ENCODE results near the gene UCN2.
"Not testable (repeated sequence)": the region's sequence is repeated elsewhere in the genome, so short reads cannot be mapped to it uniquely, and the experiment has no call there.

UCN2 gene

GRCh38 chr3:48561045-48561736 lies 2.4 kb downstream of the UCN2 start:
- no peak for DNase-seq (ENCODE audit: low spot score)

- no peak for DNase-seq (ENCODE audit: low spot score)
These were observed 2.9 kb downstream of the UCN2 start for GRCh38 chr3:48560648-48561018.

GRCh38 chr3:48558493-48559134 lies 5.0 kb downstream of the UCN2 start:
- no peak for DNase-seq (ENCODE audit: low spot score)

GRCh38 chr3:48556796-48557626 lies 6.6 kb downstream of the UCN2 start, which contains the start of gene PFKFB4:
Gene PFKFB4 (minus strand): TSS chr3:48556803. CDS start chr3:48556777, 26 bp downstream.
- peak; percentile 100 for DNase-seq (ENCODE audit: low spot score)

- no peak for DNase-seq (ENCODE audit: low spot score)
These were observed 7.4 kb downstream of the UCN2 start for GRCh38 chr3:48555949-48556795.

GRCh38 chr3:48555231-48555948 lies 8.2 kb downstream of the UCN2 start:
- DNase-seq (ENCODE audit: low spot score): no peak

- no peak for DNase-seq (ENCODE audit: low spot score)
These were observed 9.4 kb downstream of the UCN2 start for GRCh38 chr3:48553886-48554845.

GRCh38 chr3:48553361-48553760 lies 10.2 kb downstream of the UCN2 start:
- DNase-seq (ENCODE audit: low spot score): no peak

GRCh38 chr3:48552111-48552951 lies 11.2 kb downstream of the UCN2 start:
- DNase-seq (ENCODE audit: low spot score): no peak

- DNase-seq (ENCODE audit: low spot score): not testable (repeated sequence)
These were observed 11.9 kb downstream of the UCN2 start for GRCh38 chr3:48551651-48552050.

- DNase-seq (ENCODE audit: low spot score): peak; percentile 85
These were observed 14.6 kb downstream of the UCN2 start for GRCh38 chr3:48548729-48549705.

- DNase-seq (ENCODE audit: low spot score): no peak
These were observed 15.5 kb downstream of the UCN2 start for GRCh38 chr3:48548126-48548525.

GRCh38 chr3:48546203-48546829 lies 17.3 kb downstream of the UCN2 start:
- no peak for DNase-seq (ENCODE audit: low spot score)

GRCh38 chr3:48544141-48544540 lies 19.4 kb downstream of the UCN2 start:
- DNase-seq (ENCODE audit: low spot score): no peak

GRCh38 chr3:48543271-48543866 lies 20.2 kb downstream of the UCN2 start:
- DNase-seq (ENCODE audit: low spot score): no peak

GRCh38 chr3:48538451-48538850 lies 25.1 kb downstream of the UCN2 start:
- DNase-seq (ENCODE audit: low spot score): no peak

- no peak for DNase-seq (ENCODE audit: low spot score)
These were observed 26.8 kb downstream of the UCN2 start for GRCh38 chr3:48536785-48537184.

Data from CD4-positive, alpha-beta T cell treated with Interleukin-15 for 4 hours (primary cell).